ENCODE data around the gene CAP1.
A peak's percentile ranks its signal among the peaks of the same experiment; 100 is the strongest.

The CAP1 gene

GRCh38 chr1:40096977-40097782, 56.7 kb downstream of the CAP1 start, which contains the start of gene PPT1:
TSS of gene PPT1 (minus strand) at chr1:40097252. CDS start at chr1:40097238, 14 bp downstream.
- Mint-ChIP-seq H3K4me3 (peak within 1 kb of the TSS; percentile 89), H3K27me3 (no peaks in the 10 kb centered on the region), H3K27ac (ENCODE audit: low read depth) (peak within 1 kb of the TSS; percentile 95), H3K9me3 (no peaks in the 10 kb centered on the region), H3K36me3 (ENCODE audit: insufficient read depth) (peaks cover 8% of the 10 kb centered on the region), H3K4me1 (peaks cover 34% of the 10 kb centered on the region)
- peak; percentile 60 to 76 for DNase-seq (ENCODE audit: low spot score in 2 of 2)
- ATAC-seq (replicated peaks; ENCODE audit: extremely low read depth, poor library complexity, severe bottlenecking): peak; percentile 86

- Mint-ChIP-seq H3K4me1 (peaks cover 8% of the 10 kb centered on the region), H3K27me3 (no peaks in the 10 kb centered on the region), H3K9me3 (no peaks in the 10 kb centered on the region), H3K36me3 (ENCODE audit: insufficient read depth) (peaks cover 3% of the 10 kb centered on the region), H3K27ac (ENCODE audit: low read depth) (no peak overlapping the region), H3K4me3 (no peak overlapping the region)
- ATAC-seq (replicated peaks; ENCODE audit: extremely low read depth, poor library complexity, severe bottlenecking) (no peak), DNase-seq (ENCODE audit: low spot score in 2 of 2) (no peak)
These were observed 61.5 kb downstream of the CAP1 start for GRCh38 chr1:40102038-40102437.

DNA sequence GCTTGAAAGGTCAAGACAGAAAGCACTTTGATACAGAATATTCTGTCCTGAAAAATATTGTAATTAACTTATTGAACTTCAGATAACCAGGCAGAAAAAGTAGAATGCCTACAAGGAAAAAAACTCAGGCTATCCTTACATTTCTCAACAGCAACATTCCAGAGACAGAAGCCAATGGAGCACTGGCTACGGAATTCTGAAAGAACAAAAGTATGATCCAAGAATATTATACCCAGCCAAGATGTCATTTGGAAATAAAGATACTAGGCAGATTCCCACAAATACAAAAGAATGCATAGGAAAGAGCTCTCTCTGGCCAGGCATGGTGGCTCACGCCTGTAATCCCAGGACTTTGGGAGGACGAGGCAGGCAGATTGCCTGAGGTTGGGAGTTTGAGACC, 62.4 kb downstream of the CAP1 start:
- Mint-ChIP-seq H3K27ac (ENCODE audit: low read depth) (peak overlapping the region; percentile 11), H3K36me3 (ENCODE audit: insufficient read depth) (peaks cover 2% of the 10 kb centered on the region), H3K9me3 (no peaks in the 10 kb centered on the region), H3K27me3 (peaks cover 8% of the 10 kb centered on the region), H3K4me3 (no peak overlapping the region), H3K4me1 (no peaks in the 10 kb centered on the region)
- DNase-seq (ENCODE audit: low spot score in 2 of 2) (no peak), ATAC-seq (replicated peaks; ENCODE audit: extremely low read depth, poor library complexity, severe bottlenecking) (no peak)

DNA sequence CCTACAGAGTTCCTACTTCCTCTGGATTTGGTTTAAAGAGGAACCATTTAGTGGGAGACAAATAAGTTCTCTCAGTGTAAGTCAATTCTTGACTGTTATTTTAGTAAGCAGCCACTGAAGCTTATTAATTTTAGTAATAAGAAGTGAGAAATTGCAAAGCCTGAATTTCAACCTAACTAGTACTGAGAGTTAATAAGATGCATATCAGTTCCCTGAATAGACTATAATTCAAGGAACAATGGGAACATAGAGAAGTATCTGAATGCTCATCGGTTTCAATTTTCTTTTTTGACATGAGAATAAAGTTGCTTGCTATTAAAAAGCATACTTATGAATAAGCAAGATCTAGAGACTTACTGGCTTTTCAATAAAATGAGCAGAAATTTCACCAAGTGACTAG, 64.5 kb downstream of the CAP1 start:
- Mint-ChIP-seq H3K27me3 (peaks cover 30% of the 10 kb centered on the region), H3K9me3 (no peaks in the 10 kb centered on the region), H3K27ac (ENCODE audit: low read depth) (no peak overlapping the region), H3K4me1 (no peaks in the 10 kb centered on the region), H3K36me3 (ENCODE audit: insufficient read depth) (peaks cover 2% of the 10 kb centered on the region), H3K4me3 (no peak overlapping the region)
- ATAC-seq (replicated peaks; ENCODE audit: extremely low read depth, poor library complexity, severe bottlenecking) (no peak), DNase-seq (ENCODE audit: low spot score in 2 of 2) (no peak)

DNA sequence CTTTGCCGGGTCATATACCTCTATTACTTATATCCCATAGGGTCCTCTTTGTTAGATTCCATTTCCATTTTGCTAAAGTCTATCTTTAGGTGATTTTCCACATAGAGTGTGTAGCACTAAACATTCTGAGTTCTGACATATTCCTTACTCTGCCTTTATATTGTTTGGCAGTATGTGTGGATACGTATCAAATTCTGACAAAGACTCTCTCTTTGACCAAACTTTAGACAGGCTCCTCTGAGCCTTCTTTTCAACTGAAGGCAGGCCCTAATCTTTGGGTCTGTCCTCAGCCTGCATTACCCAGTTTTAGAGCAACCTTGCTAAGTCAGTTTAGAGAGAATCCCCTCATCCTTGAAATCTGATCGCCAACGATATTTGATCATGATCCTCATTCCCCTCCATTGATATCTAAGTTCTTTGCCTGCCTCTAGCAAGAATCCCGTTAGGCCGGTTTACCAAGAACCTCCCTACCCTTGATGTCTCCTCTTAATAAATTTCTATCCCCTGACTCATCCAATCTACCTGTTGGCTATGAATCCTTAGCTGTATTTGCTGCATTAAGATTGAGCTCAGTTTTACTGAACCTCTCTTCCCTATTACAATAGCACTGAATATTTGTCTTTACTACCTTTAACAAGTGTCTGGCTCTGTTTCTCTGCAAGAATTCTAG, 66.9 kb downstream of the CAP1 start:
- peaks cover 54% of the 10 kb centered on the region for H3K27me3 Mint-ChIP-seq
- peaks cover 2% of the 10 kb centered on the region for H3K36me3 Mint-ChIP-seq (ENCODE audit: insufficient read depth)
- no peak overlapping the region for H3K4me3 Mint-ChIP-seq
- H3K9me3 Mint-ChIP-seq: peaks cover 5% of the 10 kb centered on the region
- ATAC-seq (replicated peaks; ENCODE audit: extremely low read depth, poor library complexity, severe bottlenecking) (no peak), DNase-seq (ENCODE audit: low spot score in 2 of 2) (no peak)
- no peaks in the 10 kb centered on the region for H3K4me1 Mint-ChIP-seq
- H3K27ac Mint-ChIP-seq (ENCODE audit: low read depth): no peak overlapping the region

DNA sequence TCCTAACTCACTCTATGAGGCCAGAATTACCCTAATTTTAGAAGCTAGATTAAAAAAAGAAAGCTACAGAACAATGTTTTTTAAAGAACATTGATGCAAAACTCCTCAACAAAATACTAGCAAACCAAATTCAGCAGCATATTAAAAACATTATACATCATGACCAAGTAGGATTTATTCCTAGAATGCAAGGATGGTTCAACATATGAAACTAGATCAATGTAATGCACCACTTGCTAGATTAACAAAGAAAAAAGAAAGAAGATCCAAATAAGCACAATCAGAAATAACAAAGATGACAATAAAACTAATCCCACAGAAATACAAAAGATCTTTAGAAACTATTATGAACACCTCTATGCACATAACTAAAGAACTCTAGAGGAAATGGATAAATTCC, 69.9 kb downstream of the CAP1 start:
- Mint-ChIP-seq H3K27ac (ENCODE audit: low read depth) (no peak overlapping the region), H3K27me3 (peaks cover 75% of the 10 kb centered on the region), H3K36me3 (ENCODE audit: insufficient read depth) (peaks cover 2% of the 10 kb centered on the region), H3K4me1 (no peaks in the 10 kb centered on the region), H3K9me3 (peaks cover 5% of the 10 kb centered on the region), H3K4me3 (no peak overlapping the region)
- no peak for ATAC-seq (replicated peaks; ENCODE audit: extremely low read depth, poor library complexity, severe bottlenecking)
- DNase-seq (ENCODE audit: low spot score in 2 of 2): no peak

- no peak for DNase-seq (ENCODE audit: low spot score in 2 of 2)
- ATAC-seq (replicated peaks; ENCODE audit: extremely low read depth, poor library complexity, severe bottlenecking): no peak
- Mint-ChIP-seq H3K36me3 (ENCODE audit: insufficient read depth) (no peaks in the 10 kb centered on the region), H3K4me3 (no peak overlapping the region), H3K27ac (ENCODE audit: low read depth) (no peak overlapping the region), H3K4me1 (no peaks in the 10 kb centered on the region), H3K9me3 (peaks cover 5% of the 10 kb centered on the region), H3K27me3 (peaks cover 85% of the 10 kb centered on the region)
These were observed 73.9 kb downstream of the CAP1 start for GRCh38 chr1:40114400-40114799.

DNA sequence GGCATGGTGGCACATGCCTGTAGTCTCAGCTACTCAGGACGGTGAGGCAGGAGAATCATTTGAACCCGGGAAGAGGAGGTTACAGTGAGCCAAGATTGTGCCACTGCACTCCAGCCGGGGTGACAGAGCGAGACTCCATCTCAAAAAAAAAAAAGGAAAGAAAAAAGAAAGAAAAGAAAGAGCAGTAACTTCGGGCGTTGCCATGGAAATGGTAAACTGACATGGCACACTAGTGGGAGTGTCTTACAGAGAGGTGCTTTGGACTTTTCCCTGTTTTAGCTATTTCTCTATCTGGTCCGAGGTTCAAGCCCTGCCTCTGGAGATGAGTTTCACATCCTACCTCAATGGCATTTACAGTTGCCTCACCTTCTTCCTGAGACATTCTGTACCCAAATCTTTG, 79.6 kb downstream of the CAP1 start:
- DNase-seq (ENCODE audit: low spot score in 2 of 2) (no peak), ATAC-seq (replicated peaks; ENCODE audit: extremely low read depth, poor library complexity, severe bottlenecking) (no peak)
- H3K4me3 Mint-ChIP-seq: no peak overlapping the region
- no peaks in the 10 kb centered on the region for H3K9me3 Mint-ChIP-seq
- H3K27ac Mint-ChIP-seq (ENCODE audit: low read depth): no peak overlapping the region
- H3K27me3 Mint-ChIP-seq: peaks cover 38% of the 10 kb centered on the region
- no peaks in the 10 kb centered on the region for H3K36me3 Mint-ChIP-seq (ENCODE audit: insufficient read depth)
- no peaks in the 10 kb centered on the region for H3K4me1 Mint-ChIP-seq
